GM23248 (cell line): ENCODE measurements around the gene MED15.

Experiments
- EZH2 ChIP-seq: fragments of 200-600 bp; sonication (generic); IDR thresholded peaks from 2 replicates; pipeline ENCODE4 v1.6.1; 2018; ENCODE audit warnings: antibody characterized with exemption, mild to moderate bottlenecking; ENCODE audit not compliant: insufficient read depth, poor library complexity, severe bottlenecking
- EZH2phosphoT487 ChIP-seq: fragments of 200-600 bp; sonication (generic); IDR thresholded peaks from 2 replicates; pipeline ENCODE4 v1.6.1; 2018; ENCODE audit warnings: antibody characterized with exemption, moderate library complexity, mild to moderate bottlenecking, low read depth; ENCODE audit not compliant: insufficient read depth

DNA sequence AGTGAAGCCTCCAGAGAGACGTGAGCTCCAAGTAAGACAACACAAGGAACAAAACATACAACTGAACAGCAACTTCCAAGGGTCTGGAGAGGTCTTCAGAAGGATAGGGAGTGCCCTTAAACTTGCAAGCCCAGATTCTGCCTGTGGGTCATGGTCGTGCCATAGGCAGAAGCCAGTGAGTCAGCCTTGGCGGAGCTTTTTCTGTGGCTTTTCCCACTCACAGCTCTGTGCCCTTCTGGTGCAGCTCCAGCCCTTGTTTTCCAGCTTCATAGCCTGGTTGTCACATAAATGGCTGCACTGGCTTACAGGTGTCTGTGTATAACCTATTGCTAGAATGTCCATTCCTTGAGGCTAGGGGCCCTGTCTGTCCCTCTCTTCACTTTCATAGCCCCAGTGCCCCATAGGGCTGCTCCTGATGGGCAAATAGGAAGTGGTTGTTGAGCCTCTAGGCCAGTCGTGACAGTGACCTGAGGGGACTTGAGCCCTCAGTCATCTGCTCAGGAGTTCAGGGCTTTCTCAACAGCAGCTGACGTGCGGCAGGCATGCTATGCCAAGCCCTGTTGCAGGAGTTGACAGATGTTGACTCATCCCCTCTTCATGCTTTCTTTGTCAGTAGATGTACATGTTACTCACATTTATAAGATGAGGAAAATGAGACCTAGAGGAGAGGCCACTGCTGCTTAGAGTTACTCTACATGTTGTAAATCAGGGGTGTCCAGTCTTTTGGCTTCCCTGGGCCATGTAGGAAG lies 7.4 kb downstream of the MED15 start:
- TF ChIP-seq EZH2phosphoT487 (no peak), EZH2 (no peak)
